GM23248 (cell line): ENCODE measurements around the gene CDH13. TPM values are rescaled to one million over a fixed set of nuclear protein-coding genes. Genes with fewer than 3 reads are reported as not detected.

Source experiments
- DNase-seq: peaks from one replicate; pipeline ENCODE4 v3.0.0-alpha.2; 2015
- H2AFZ ChIP-seq: fragments of 200-600 bp; sonication (generic); 2 replicates; pipeline ENCODE4 v1.6.1; 2016; ENCODE audit warnings: antibody characterized with exemption
- H3F3A ChIP-seq: fragments of 200-600 bp; sonication (generic); 2 replicates; pipeline ENCODE4 v1.6.1; 2016; ENCODE audit warnings: mild to moderate bottlenecking, antibody characterized with exemption, mixed run types; ENCODE audit not compliant: insufficient read depth
- H3K27ac ChIP-seq: fragments of 200-600 bp; sonication (generic); 2 replicates; pipeline ENCODE4 v1.5.1; 2016; ENCODE audit warnings: mild to moderate bottlenecking
- H3K27me3 ChIP-seq: fragments of 200-600 bp; sonication (generic); replicated peaks from 2 replicates; pipeline ENCODE4 v1.6.1; 2016; ENCODE audit warnings: mild to moderate bottlenecking; ENCODE audit not compliant: insufficient read depth
- H3K36me3 ChIP-seq: fragments of 200-600 bp; sonication (generic); 2 replicates; pipeline ENCODE4 v1.6.1; 2016; ENCODE audit warnings: low read depth, mild to moderate bottlenecking
- H3K4me1 ChIP-seq: fragments of 200-600 bp; sonication (generic); 2 replicates; pipeline ENCODE4 v1.6.1; 2016; ENCODE audit warnings: mild to moderate bottlenecking; ENCODE audit not compliant: insufficient read depth
- H3K4me2 ChIP-seq: fragments of 200-600 bp; sonication (generic); one replicate; pipeline ENCODE4 v1.6.1; 2016; ENCODE audit warnings: mild to moderate bottlenecking; ENCODE audit not compliant: unreplicated experiment
- H3K4me3 ChIP-seq: fragments of 200-600 bp; sonication (generic); 2 replicates; pipeline ENCODE4 v1.5.1; 2016; ENCODE audit warnings: mild to moderate bottlenecking
- H3K79me2 ChIP-seq: fragments of 200-600 bp; sonication (generic); 2 replicates; pipeline ENCODE4 v1.6.1; 2016; ENCODE audit warnings: mild to moderate bottlenecking; ENCODE audit not compliant: insufficient read depth
- H3K9ac ChIP-seq: fragments of 200-600 bp; sonication (generic); 2 replicates; pipeline ENCODE4 v1.6.1; 2016; ENCODE audit warnings: mild to moderate bottlenecking
- H3K9me2 ChIP-seq: fragments of 200-600 bp; sonication (generic); 2 replicates; pipeline ENCODE4 v1.6.1; 2016; ENCODE audit warnings: mixed run types, mild to moderate bottlenecking, moderate library complexity; ENCODE audit not compliant: insufficient read depth
- H3K9me3 ChIP-seq: fragments of 200-600 bp; sonication (generic); one replicate; pipeline ENCODE4 v1.6.1; 2017; ENCODE audit warnings: low read depth
- H4K20me1 ChIP-seq: fragments of 200-600 bp; sonication (generic); 2 replicates; pipeline ENCODE4 v1.6.0; 2016; ENCODE audit not compliant: insufficient read depth
- EZH2 ChIP-seq: fragments of 200-600 bp; sonication (generic); IDR thresholded peaks from 2 replicates; pipeline ENCODE4 v1.6.1; 2018; ENCODE audit warnings: antibody characterized with exemption, mild to moderate bottlenecking; ENCODE audit not compliant: insufficient read depth, poor library complexity, severe bottlenecking
- EZH2phosphoT487 ChIP-seq: fragments of 200-600 bp; sonication (generic); IDR thresholded peaks from 2 replicates; pipeline ENCODE4 v1.6.1; 2018; ENCODE audit warnings: antibody characterized with exemption, moderate library complexity, mild to moderate bottlenecking, low read depth; ENCODE audit not compliant: insufficient read depth
- WGBS, 2 experiments: methylation state at CpG; one replicate each; pipeline ENCODE4 v1.1.6; 2015 to 2017; ENCODE audit warnings: low lambda C conversion rate in 2 of 2, low coverage in 1 of 2; ENCODE audit errors: missing lambda C conversion rate in 2 of 2; 5-methylcytosine and 5-hydroxymethylcytosine counted together
- in situ Hi-C: fragments of 300-500 bp; cut with MboI; formaldehyde crosslinking; loops from 2 replicates; pipeline ENCODE4 v1.15.0; 2020
- polyA plus RNA-seq: library from polyadenylated mRNA; unstranded; fragments of >200 nt; fragmentation: Nextera tagmentation; extraction: Ambion mirVana; gene quantifications from 2 replicates; pipeline ENCODE4 v1.2.1, GENCODE V29; 2016
- total RNA-seq: library from RNA; depleted of rRNA; stranded (reverse); fragments of >200 nt; shearing (Covaris generic); gene quantifications from 2 replicates; pipeline ENCODE4 v1.2.3, GENCODE V29; 2014

CDH13 gene
- total and polyA plus RNA-seq, 2 experiments from 2014 or later = 51.0 to 52.8 TPM

- Histone ChIP-seq H3K36me3 (no peaks in the 10 kb centered on the region), H3K9me2 (no peaks in the 10 kb centered on the region), H3K9ac (no peak overlapping the region), H3K4me1 (no peaks in the 10 kb centered on the region), H3K79me2 (no peaks in the 10 kb centered on the region), H3K9me3 (no peaks in the 10 kb centered on the region), H3K27ac (no peak overlapping the region), H3K27me3 (no peaks in the 10 kb centered on the region), H3F3A (no peaks in the 10 kb centered on the region), H3K4me2 (no peak overlapping the region), H3K4me3 (no peak overlapping the region), H2AFZ (no peak overlapping the region), H4K20me1 (no peaks in the 10 kb centered on the region)
- no peak for TF ChIP-seq EZH2phosphoT487
- in situ Hi-C loops = no loop called here
- no peak for DNase-seq
These were observed 250.2 kb downstream of the CDH13 start for GRCh38 chr16:82876951-82877350.

DNA sequence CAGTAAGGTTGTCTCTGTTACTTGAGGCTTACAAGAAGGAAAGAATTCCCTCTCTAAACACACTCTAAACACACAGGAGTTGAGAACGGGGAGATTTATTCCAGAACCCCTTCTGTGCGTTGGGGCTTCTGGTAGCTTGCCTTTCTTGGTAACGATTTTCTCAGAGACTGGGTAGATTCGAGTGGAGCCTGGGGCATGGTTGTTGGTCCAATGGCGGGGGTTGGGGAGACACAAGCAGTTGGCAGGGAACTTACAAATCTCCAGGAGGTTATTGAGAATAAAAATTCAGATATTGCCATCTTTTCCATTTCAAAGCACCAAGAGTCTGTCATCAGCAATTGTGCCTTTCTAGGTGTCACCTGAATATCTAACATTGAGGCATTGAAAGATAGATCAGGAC is 251.7 kb downstream of the CDH13 start:
- DNase-seq = no peak
- in situ Hi-C loops = no loop called here
- Histone ChIP-seq H3K9me3 (no peaks in the 10 kb centered on the region), H2AFZ (no peak overlapping the region), H3K9me2 (no peaks in the 10 kb centered on the region), H3K4me1 (no peaks in the 10 kb centered on the region), H3K36me3 (no peaks in the 10 kb centered on the region), H3K9ac (no peak overlapping the region), H3K4me3 (no peak overlapping the region), H3K27ac (no peak overlapping the region), H3K4me2 (no peak overlapping the region), H3K27me3 (no peaks in the 10 kb centered on the region), H3K79me2 (no peaks in the 10 kb centered on the region), H4K20me1 (no peaks in the 10 kb centered on the region), H3F3A (no peaks in the 10 kb centered on the region)
- no peak for TF ChIP-seq EZH2phosphoT487
- no peak for TF ChIP-seq EZH2
- WGBS, 2 experiments = 65 to 76% methylated on average over 5 of the region's 5 CpGs

- no peaks in the 10 kb centered on the region for H3K9me3 ChIP-seq
- in situ Hi-C loops = no loop called here
- H4K20me1 ChIP-seq = no peaks in the 10 kb centered on the region
- H2AFZ ChIP-seq = no peak overlapping the region
- H3K4me2 ChIP-seq = no peak overlapping the region
- no peak overlapping the region for H3K27ac ChIP-seq
- no peaks in the 10 kb centered on the region for H3K4me1 ChIP-seq
- H3K4me3 ChIP-seq = no peak overlapping the region
- TF ChIP-seq EZH2 (no peak), EZH2phosphoT487 (no peak)
- 91 to 95% methylated on average over 4 of the region's 4 CpGs for WGBS, 2 experiments
- H3K9me2 ChIP-seq = no peaks in the 10 kb centered on the region
- H3K27me3 ChIP-seq = no peaks in the 10 kb centered on the region
- H3F3A ChIP-seq = no peaks in the 10 kb centered on the region
- no peaks in the 10 kb centered on the region for H3K36me3 ChIP-seq
- DNase-seq = no peak
- H3K79me2 ChIP-seq = no peaks in the 10 kb centered on the region
- H3K9ac ChIP-seq = no peak overlapping the region
These were observed 253.6 kb downstream of the CDH13 start for GRCh38 chr16:82880346-82880745.

DNA sequence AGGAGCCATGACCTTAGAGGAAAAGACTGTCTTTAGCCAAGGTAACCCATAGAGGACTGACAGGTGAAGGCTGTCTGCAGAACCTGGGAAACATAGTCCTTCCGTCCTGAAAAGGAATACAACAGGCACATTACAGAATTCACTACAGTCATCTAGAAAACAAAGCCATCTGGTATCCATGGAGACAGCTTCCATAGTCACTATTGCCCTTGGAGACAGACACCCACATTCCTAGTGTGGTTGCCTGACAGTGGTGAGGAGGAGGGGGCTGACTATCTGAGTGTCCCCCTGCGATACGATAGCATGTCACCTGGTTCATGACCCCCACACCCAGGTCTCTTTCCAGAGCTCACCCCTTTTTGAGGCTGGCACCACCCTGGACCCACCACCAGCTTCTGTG is 254.7 kb downstream of the CDH13 start:
- H3K9me2 ChIP-seq = no peaks in the 10 kb centered on the region
- no peaks in the 10 kb centered on the region for H3K9me3 ChIP-seq
- no peak overlapping the region for H3K27ac ChIP-seq
- no peaks in the 10 kb centered on the region for H3K79me2 ChIP-seq
- H3F3A ChIP-seq = no peaks in the 10 kb centered on the region
- H3K9ac ChIP-seq = no peak overlapping the region
- H4K20me1 ChIP-seq = no peaks in the 10 kb centered on the region
- H2AFZ ChIP-seq = no peak overlapping the region
- 80 to 97% methylated on average over 3 of the region's 3 CpGs for WGBS, 2 experiments
- H3K4me1 ChIP-seq = no peaks in the 10 kb centered on the region
- no peak overlapping the region for H3K4me2 ChIP-seq
- in situ Hi-C loops = no loop called here
- H3K36me3 ChIP-seq = no peaks in the 10 kb centered on the region
- no peak overlapping the region for H3K4me3 ChIP-seq
- TF ChIP-seq EZH2phosphoT487 (no peak), EZH2 (no peak)
- no peaks in the 10 kb centered on the region for H3K27me3 ChIP-seq
- no peak for DNase-seq

- Histone ChIP-seq H3K4me2 (no peak overlapping the region), H2AFZ (no peak overlapping the region), H3K27me3 (no peaks in the 10 kb centered on the region), H3F3A (no peaks in the 10 kb centered on the region), H3K9ac (no peak overlapping the region), H3K79me2 (no peaks in the 10 kb centered on the region), H3K27ac (no peak overlapping the region), H3K4me3 (no peak overlapping the region), H3K4me1 (no peaks in the 10 kb centered on the region), H3K9me3 (no peaks in the 10 kb centered on the region), H3K36me3 (no peaks in the 10 kb centered on the region), H3K9me2 (no peaks in the 10 kb centered on the region), H4K20me1 (no peaks in the 10 kb centered on the region)
- 94 to 96% methylated on average over 6 of the region's 6 CpGs for WGBS, 2 experiments
- TF ChIP-seq EZH2 (no peak), EZH2phosphoT487 (no peak)
- no peak for DNase-seq
- in situ Hi-C loops = no loop called here
These were observed 255.5 kb downstream of the CDH13 start for GRCh38 chr16:82882226-82882625.
